Mesenchymal stem cell (in vitro differentiated cells and primary cell): Measurements from ENCODE around the gene RNASE11.

ENCODE experiments used
- DNase-seq: peaks from one replicate; pipeline ENCODE4 v3.0.0-alpha.2; 2013
- H2AFZ ChIP-seq: one replicate; pipeline ENCODE4 v1.6.1; 2013; ENCODE audit warnings: low read depth, mild to moderate bottlenecking, control low read depth, inconsistent platforms, low read length, moderate library complexity
- H2AK5ac ChIP-seq: 2 replicates; pipeline ENCODE4 v1.6.1; 2013; ENCODE audit warnings: low read length, moderate library complexity, mild to moderate bottlenecking, inconsistent platforms; ENCODE audit not compliant: severe bottlenecking
- H2BK120ac ChIP-seq: one replicate; pipeline ENCODE4 v1.6.1; 2013; ENCODE audit warnings: low read depth, mild to moderate bottlenecking, inconsistent platforms, low read length, moderate library complexity
- H2BK12ac ChIP-seq, 2 experiments: one replicate each; pipeline ENCODE4 v1.6.1; 2013; ENCODE audit warnings: inconsistent platforms in 2 of 2, low read length in 2 of 2, mild to moderate bottlenecking in 2 of 2, moderate library complexity in 2 of 2, control low read depth in 1 of 2
- H2BK15ac ChIP-seq: one replicate; pipeline ENCODE4 v1.6.1; 2013; ENCODE audit warnings: mild to moderate bottlenecking, low read depth, inconsistent platforms; ENCODE audit not compliant: poor library complexity, severe bottlenecking
- H2BK5ac ChIP-seq: 2 replicates; pipeline ENCODE4 v1.6.1; 2013; ENCODE audit warnings: low read depth, mild to moderate bottlenecking, low read length, control low read depth, inconsistent platforms; ENCODE audit not compliant: poor library complexity, severe bottlenecking
- H3K14ac ChIP-seq, 2 experiments: one replicate each; pipeline ENCODE4 v1.6.1; 2013; ENCODE audit warnings: inconsistent platforms in 2 of 2, low read length in 2 of 2, control low read depth in 1 of 2, mild to moderate bottlenecking in 1 of 2, moderate library complexity in 1 of 2
- H3K18ac ChIP-seq, 2 experiments: one replicate each; pipeline ENCODE4 v1.6.1; 2013; ENCODE audit warnings: inconsistent platforms in 2 of 2, low read length in 2 of 2, control low read depth in 1 of 2, low read depth in 1 of 2, mild to moderate bottlenecking in 1 of 2
- H3K23ac ChIP-seq, 2 experiments: one replicate each; pipeline ENCODE4 v1.6.1; 2013; ENCODE audit warnings: inconsistent platforms in 2 of 2, low read length in 2 of 2, mild to moderate bottlenecking in 2 of 2, moderate library complexity in 2 of 2, control low read depth in 1 of 2
- H3K27ac ChIP-seq: 2 replicates; pipeline ENCODE4 v1.5.1; 2013; ENCODE audit warnings: mild to moderate bottlenecking, moderate library complexity, low read length, control low read depth, inconsistent platforms; ENCODE audit not compliant: poor library complexity, severe bottlenecking
- H3K27me3 ChIP-seq, 2 experiments: 2 replicates each; pipeline versions ENCODE4 v1.6.1 to v1.7.0; 2013; ENCODE audit warnings: low read length in 2 of 2, mild to moderate bottlenecking in 2 of 2, moderate library complexity in 2 of 2, control low read depth in 1 of 2, inconsistent platforms in 1 of 2; ENCODE audit not compliant: control insufficient read depth in 1 of 2, insufficient read depth in 1 of 2
- H3K36me3 ChIP-seq, 2 experiments: 2 replicates each; pipeline versions ENCODE4 v1.6.1 to v1.7.0; 2013; ENCODE audit warnings: low read length in 2 of 2, control low read depth in 1 of 2, inconsistent platforms in 1 of 2, low read depth in 1 of 2, mild to moderate bottlenecking in 1 of 2; ENCODE audit not compliant: insufficient read depth in 2 of 2, control insufficient read depth in 1 of 2
- H3K4ac ChIP-seq, 2 experiments: one replicate each; pipeline ENCODE4 v1.6.1; 2013; ENCODE audit warnings: inconsistent platforms in 2 of 2, low read length in 2 of 2, mild to moderate bottlenecking in 2 of 2, moderate library complexity in 2 of 2, control low read depth in 1 of 2, low read depth in 1 of 2
- H3K4me1 ChIP-seq: 2 replicates; pipeline ENCODE4 v1.6.1; 2013; ENCODE audit warnings: low read depth, low read length, control low read depth; ENCODE audit not compliant: control insufficient read depth, insufficient read depth
- H3K4me2 ChIP-seq: 2 replicates; pipeline ENCODE4 v1.6.1; 2013; ENCODE audit warnings: low read length, mild to moderate bottlenecking, inconsistent platforms; ENCODE audit not compliant: poor library complexity, severe bottlenecking
- H3K4me3 ChIP-seq, 2 experiments: 2 replicates each; pipeline versions ENCODE4 v1.5.1 to v1.7.0; 2013; ENCODE audit warnings: low read length in 2 of 2, mild to moderate bottlenecking in 2 of 2, control low read depth in 1 of 2, low read depth in 1 of 2; ENCODE audit not compliant: insufficient read depth in 1 of 2
- H3K79me1 ChIP-seq: replicated peaks from 2 replicates; pipeline ENCODE4 v1.6.1; 2013; ENCODE audit warnings: mild to moderate bottlenecking, control low read depth, low read length, inconsistent platforms; ENCODE audit not compliant: poor library complexity, severe bottlenecking
- H3K9ac ChIP-seq: 2 replicates; pipeline ENCODE4 v1.7.0; 2013; ENCODE audit warnings: mild to moderate bottlenecking, low read length, moderate library complexity
- H3K9me3 ChIP-seq: 2 replicates; pipeline ENCODE4 v1.7.0; 2013; ENCODE audit warnings: mild to moderate bottlenecking, low read length; ENCODE audit not compliant: control insufficient read depth
- H4K8ac ChIP-seq: one replicate; pipeline ENCODE4 v1.6.1; 2013; ENCODE audit warnings: inconsistent platforms, mild to moderate bottlenecking, low read length, moderate library complexity
- H4K91ac ChIP-seq: one replicate; pipeline ENCODE4 v1.6.1; 2013; ENCODE audit warnings: mild to moderate bottlenecking, low read length, inconsistent platforms
- WGBS: methylation state at CpG from one replicate; pipeline ENCODE4 v1.1.7; 2013; ENCODE audit warnings: mixed read lengths; 5-methylcytosine and 5-hydroxymethylcytosine counted together

The RNASE11 gene

DNA sequence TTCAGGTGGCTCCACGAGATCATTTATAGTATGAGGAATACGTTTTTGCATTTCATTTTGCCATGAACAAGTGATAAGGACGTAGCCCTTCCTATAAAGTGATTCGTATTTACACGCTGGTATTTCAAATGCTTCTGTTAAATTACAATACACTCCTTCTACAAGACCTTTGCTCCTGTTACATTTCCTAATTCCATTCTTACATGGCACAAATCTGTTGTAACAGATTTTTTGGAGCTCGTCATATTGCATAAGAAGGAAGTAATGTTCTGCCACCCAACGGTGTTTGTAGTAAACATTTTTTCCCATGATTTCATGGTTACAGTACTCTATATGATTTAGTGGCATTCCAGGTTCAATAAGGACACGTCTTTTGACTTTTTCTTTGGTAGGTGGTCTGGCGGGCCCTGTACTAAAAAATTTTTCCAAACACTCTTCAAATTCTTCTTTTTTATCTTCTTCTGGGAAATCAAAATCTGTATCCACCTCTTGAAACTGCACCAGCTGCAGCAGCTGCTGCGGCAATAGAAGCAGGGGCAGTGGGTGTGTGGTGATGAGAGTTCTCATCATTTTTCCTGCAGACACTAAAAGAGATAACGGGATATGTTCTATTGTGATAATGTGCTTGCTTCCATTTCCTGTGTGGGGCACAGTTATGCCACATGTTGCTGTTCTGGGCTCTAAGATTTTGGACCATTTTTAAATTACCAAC is 31.1 kb downstream of the RNASE11 start:
- 81% methylated on average over 8 of the region's 11 CpGs for WGBS
- Histone ChIP-seq H3K23ac (no peak overlapping the region), H2AFZ (no peak overlapping the region), H3K27me3 (peaks cover 0 to 5% of the 10 kb centered on the region in 2 experiments), H2BK120ac (no peak overlapping the region), H3K4me3 (no peak overlapping the region), H3K4me2 (no peak overlapping the region), H3K4ac (no peak overlapping the region), H3K79me1 (no peaks in the 10 kb centered on the region), H2BK15ac (no peak overlapping the region), H3K9ac (no peak overlapping the region), H2AK5ac (no peak overlapping the region), H3K14ac (no peak overlapping the region), H2BK12ac (no peak overlapping the region), H3K36me3 (no peaks in the 10 kb centered on the region), H3K18ac (no peak overlapping the region), H4K8ac (no peak overlapping the region), H3K4me1 (no peaks in the 10 kb centered on the region), H3K9me3 (no peaks in the 10 kb centered on the region), H4K91ac (no peak overlapping the region), H3K27ac (no peak overlapping the region), H2BK5ac (no peak overlapping the region)
- DNase-seq: no peak

DNA sequence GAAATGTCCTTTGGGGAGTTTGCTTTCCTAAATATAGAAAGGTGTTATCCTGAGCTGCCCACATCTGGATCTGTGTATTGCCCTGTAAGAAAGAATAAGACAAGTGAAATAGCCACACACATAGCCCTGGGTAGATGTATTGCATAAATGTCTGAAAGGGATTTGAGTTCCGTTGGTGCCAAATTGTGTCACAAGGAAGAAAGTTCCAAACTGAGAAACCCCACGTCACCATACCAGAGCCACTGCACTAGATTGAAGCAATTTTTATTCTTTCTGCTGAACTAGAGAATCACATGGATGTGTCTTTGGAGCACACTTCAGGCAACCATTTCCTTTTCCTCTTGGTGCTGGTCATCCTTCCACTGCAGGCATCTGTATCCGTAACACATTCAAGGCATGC is 32.0 kb downstream of the RNASE11 start:
- H3K4me1 ChIP-seq: no peaks in the 10 kb centered on the region
- H3K18ac ChIP-seq: no peak overlapping the region
- H3K14ac ChIP-seq: no peak overlapping the region
- no peak overlapping the region for H2AFZ ChIP-seq
- no peak overlapping the region for H3K9ac ChIP-seq
- H3K23ac ChIP-seq: no peak overlapping the region
- no peak overlapping the region for H2BK120ac ChIP-seq
- no peak overlapping the region for H2AK5ac ChIP-seq
- no peak overlapping the region for H4K8ac ChIP-seq
- no peaks in the 10 kb centered on the region for H3K36me3 ChIP-seq
- no peak overlapping the region for H3K4me2 ChIP-seq
- no peaks in the 10 kb centered on the region for H3K79me1 ChIP-seq
- H3K9me3 ChIP-seq: no peaks in the 10 kb centered on the region
- DNase-seq: no peak
- no peak overlapping the region for H3K27ac ChIP-seq
- H3K4ac ChIP-seq: no peak overlapping the region
- no peak overlapping the region for H2BK5ac ChIP-seq
- peaks cover 0 to 5% of the 10 kb centered on the region in 2 experiments for H3K27me3 ChIP-seq
- H2BK15ac ChIP-seq: no peak overlapping the region
- H3K4me3 ChIP-seq: no peak overlapping the region
- WGBS: 96% methylated on average over 3 of the region's 3 CpGs
- H4K91ac ChIP-seq: no peak overlapping the region
- no peak overlapping the region for H2BK12ac ChIP-seq

DNA sequence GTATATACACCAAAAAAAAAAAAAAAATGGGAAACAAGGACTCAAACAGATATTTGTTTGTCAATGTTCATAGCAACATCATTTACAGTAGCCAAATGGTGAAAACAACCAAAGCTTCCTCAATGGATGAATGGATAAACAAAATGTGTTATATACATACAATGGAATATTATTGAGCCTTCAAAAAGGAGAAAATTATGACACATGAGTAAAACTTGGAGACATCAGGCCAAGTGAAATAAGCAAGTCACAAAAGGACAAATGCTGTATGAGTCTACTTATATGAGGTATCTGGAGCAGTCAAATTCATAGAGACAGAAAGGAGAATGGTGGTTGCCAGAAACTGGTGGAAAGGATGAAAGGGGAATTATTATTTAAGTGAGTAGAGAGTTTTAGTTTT is 34.8 kb downstream of the RNASE11 start:
- H4K91ac ChIP-seq: no peak overlapping the region
- no peak overlapping the region for H3K9ac ChIP-seq
- no peak overlapping the region for H4K8ac ChIP-seq
- no peak overlapping the region for H3K18ac ChIP-seq
- no peak overlapping the region for H2AFZ ChIP-seq
- H3K9me3 ChIP-seq: no peaks in the 10 kb centered on the region
- no peak for DNase-seq
- no peaks in the 10 kb centered on the region for H3K79me1 ChIP-seq
- H2BK15ac ChIP-seq: no peak overlapping the region
- H3K36me3 ChIP-seq: no peaks in the 10 kb centered on the region
- H3K4me2 ChIP-seq: no peak overlapping the region
- H3K27ac ChIP-seq: no peak overlapping the region
- no peak overlapping the region for H3K23ac ChIP-seq
- H3K14ac ChIP-seq: no peak overlapping the region
- H2BK120ac ChIP-seq: no peak overlapping the region
- H2BK5ac ChIP-seq: no peak overlapping the region
- no peaks in the 10 kb centered on the region for H3K4me1 ChIP-seq
- no peak overlapping the region for H3K4me3 ChIP-seq
- H2AK5ac ChIP-seq: no peak overlapping the region
- H2BK12ac ChIP-seq: no peak overlapping the region
- H3K4ac ChIP-seq: no peak overlapping the region
- H3K27me3 ChIP-seq: peaks cover 0 to 5% of the 10 kb centered on the region in 2 experiments

- no peak overlapping the region for H3K4ac ChIP-seq
- H3K23ac ChIP-seq: no peak overlapping the region
- no peak overlapping the region for H3K27ac ChIP-seq
- no peak overlapping the region for H3K14ac ChIP-seq
- DNase-seq: no peak
- H2BK120ac ChIP-seq: no peak overlapping the region
- no peaks in the 10 kb centered on the region for H3K4me1 ChIP-seq
- H2BK15ac ChIP-seq: no peak overlapping the region
- H3K36me3 ChIP-seq: no peaks in the 10 kb centered on the region
- no peak overlapping the region for H4K8ac ChIP-seq
- H3K4me2 ChIP-seq: no peak overlapping the region
- H3K18ac ChIP-seq: no peak overlapping the region
- H4K91ac ChIP-seq: no peak overlapping the region
- H2AFZ ChIP-seq: no peak overlapping the region
- no peaks in the 10 kb centered on the region for H3K9me3 ChIP-seq
- H3K4me3 ChIP-seq: no peak overlapping the region
- no peaks in the 10 kb centered on the region for H3K79me1 ChIP-seq
- H2BK12ac ChIP-seq: no peak overlapping the region
- peaks cover 5 to 8% of the 10 kb centered on the region in 2 experiments for H3K27me3 ChIP-seq
- no peak overlapping the region for H2BK5ac ChIP-seq
- no peak overlapping the region for H2AK5ac ChIP-seq
- H3K9ac ChIP-seq: no peak overlapping the region
- 91% methylated on average over 3 of the region's 3 CpGs for WGBS
These were observed 36.2 kb downstream of the RNASE11 start for GRCh38 chr14:20551606-20552005.
